ENCODE data around the gene HTR6.
"Not testable (repeated sequence)": the region's sequence is repeated elsewhere in the genome, so short reads cannot be mapped to it uniquely, and the experiment has no call there.

Gene HTR6

DNA sequence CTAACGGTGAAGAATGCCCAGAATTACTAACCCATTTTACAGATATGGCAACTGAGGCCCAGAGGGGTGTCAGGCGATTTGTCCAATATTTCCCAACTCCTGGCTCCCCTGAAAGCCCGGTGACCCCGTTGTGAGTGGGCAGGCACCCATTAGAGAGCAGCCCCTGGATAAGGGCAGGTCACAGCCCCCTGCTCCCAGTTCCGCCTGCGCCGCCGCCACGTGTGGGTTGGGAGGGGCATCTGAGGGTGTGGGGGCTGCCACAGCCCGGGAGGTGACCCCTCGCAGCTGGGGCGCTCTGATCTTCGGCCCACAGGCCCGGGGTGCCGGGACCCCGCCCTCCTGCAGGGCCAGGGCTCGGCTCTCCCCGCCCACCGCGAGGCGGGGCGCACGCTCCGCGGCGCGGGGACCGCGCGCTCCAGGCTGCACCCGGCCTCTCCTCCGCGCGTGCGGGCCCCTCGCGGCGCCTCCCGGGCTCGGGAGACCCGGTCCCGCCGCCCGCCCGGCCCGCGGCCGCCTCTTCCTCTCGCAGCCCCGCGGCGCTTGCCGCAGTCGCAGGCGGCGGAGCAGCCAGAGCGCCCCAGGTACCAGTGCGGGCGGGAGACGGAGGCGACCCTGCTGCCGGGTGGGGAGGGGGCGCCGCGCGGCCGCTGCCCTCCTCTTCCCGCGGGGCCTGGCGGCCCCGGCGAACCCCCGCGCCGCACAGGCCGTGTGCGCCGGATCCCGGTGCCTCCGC lies at the start of gene HTR6:
TSS of gene HTR6 (plus strand) at position 423 of the 733 bp plus-strand sequence. CDS start 879 bp downstream, outside the sequence.
- DNase-seq: no peak

DNA sequence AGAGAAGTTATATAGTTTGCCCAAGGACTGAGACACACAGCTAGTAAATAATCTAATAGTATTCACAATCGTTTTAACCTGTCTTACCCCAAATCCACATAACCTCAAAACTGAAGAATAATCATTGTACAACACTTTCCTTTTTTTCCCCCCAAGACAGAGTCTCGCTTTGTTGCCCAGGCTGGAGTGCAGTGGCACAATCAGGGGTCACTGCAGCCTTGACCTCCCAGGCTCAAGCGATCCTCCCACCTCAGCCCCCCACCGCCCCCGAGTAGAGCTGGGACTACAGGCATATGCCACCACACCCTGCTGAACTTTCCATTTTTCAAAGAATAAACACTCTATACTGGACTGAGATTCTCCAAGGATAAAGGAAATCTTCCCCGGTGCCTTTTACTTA lies 49.2 kb upstream of the HTR6 start:
- no peak for DNase-seq

DNA sequence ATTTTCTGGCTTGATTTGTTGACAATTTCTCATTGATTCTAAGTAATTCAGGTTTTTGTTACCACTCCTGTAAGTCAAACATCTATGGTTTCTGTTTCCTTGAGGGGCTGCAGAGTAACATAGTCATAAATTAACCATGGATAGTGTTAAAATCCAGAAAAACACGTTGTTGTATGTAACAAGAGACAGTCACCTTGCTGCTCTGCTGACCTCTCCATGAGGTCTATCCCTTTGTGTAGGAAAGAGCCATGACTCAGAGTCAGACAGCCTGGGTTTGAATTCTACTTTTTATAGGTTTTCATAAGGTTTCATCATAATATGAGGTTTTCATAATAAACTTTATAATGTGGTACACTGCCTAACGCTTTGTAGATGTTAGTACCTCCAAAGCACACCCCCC lies 48.2 kb upstream of the HTR6 start:
- DNase-seq: no peak

DNA sequence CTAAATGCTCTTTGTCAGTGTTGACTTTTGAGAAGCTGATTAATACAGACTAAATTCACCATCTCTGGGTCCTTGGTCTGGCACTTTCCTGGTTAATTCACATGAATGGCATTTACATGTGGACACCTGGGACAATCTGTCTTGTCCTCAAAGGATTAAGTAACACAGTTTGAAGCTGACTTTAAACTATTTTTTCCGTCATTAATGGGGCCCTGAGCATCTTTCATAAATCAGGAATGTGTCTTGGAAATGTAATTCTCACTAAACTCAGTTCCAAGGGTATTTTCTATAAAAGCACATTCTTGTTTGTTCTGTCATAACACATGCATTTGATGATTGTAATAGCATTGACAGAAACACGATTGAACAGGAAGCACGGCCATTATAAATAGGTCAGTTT lies 47.3 kb upstream of the HTR6 start:
- no peak for DNase-seq

DNA sequence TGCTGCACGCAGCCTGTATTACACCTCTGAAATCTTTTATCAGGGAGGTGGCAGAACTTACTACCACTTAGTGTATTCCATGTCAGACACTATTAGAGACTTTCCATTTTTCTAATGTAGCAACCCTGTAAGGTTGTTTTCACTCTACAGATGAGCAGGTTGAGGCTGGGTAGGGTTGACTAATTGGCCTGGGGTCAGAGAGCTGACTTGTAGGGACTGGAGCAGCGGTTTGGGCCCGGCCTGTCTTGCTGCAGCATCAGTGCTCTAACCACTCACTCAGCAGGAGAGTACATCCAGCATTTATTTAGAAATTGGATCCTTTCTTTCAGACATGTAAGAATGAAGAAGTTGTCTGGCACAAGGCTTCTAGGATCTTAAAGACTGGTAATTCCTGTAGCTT lies 46.2 kb upstream of the HTR6 start:
- DNase-seq: no peak

DNA sequence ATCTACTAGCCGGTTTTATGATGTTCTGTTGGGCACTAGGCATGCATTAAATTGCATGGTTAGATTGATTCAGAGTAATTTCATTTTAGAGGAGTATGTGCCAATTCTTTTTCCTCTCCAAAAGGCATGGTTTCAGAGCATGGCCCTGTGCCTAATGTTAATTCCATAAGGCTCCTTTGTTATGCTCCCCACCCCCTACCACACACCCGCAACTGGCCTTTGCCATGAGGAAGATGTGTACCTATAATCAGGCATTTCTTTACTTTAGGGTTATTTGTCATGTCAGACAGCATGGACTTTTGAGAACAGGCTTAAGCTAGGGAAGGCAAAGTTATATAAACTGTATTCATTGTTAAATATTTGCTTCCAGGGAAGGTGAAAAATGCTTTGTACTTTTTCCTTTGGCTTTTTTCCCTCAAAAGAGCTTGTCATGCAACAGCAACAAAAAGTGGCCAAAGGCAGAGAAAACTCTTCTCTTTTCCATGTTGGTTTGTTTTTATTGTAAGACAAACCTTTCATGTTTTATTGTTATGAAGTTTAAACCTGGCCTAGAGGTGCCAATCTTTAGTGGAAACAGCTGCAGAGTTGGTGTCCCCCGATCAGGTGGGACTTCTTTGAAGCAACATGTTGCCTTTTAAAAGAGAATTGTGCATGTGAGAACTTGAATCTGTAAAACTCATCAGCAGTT lies 44.8 kb upstream of the HTR6 start:
- DNase-seq: no peak

DNA sequence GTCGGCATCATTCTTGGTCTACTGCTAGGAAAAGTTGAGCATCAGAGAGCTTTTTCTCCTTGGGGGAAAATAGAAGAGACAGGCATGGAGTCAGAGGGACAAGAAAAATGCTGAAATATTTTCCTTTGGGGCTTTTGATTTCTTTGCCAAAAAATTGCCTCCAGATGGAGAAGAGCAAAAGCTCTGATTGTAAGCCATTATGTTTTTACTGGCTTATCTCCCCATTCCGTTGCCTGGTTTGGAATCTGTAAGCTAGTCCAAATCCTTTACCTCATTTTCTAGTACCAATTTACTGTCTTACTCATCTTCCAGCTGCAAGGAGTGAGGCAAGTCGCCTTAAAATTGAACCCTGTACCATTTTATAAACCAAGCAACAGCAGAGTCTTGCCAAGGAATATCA lies 43.9 kb upstream of the HTR6 start:
- no peak for DNase-seq

DNA sequence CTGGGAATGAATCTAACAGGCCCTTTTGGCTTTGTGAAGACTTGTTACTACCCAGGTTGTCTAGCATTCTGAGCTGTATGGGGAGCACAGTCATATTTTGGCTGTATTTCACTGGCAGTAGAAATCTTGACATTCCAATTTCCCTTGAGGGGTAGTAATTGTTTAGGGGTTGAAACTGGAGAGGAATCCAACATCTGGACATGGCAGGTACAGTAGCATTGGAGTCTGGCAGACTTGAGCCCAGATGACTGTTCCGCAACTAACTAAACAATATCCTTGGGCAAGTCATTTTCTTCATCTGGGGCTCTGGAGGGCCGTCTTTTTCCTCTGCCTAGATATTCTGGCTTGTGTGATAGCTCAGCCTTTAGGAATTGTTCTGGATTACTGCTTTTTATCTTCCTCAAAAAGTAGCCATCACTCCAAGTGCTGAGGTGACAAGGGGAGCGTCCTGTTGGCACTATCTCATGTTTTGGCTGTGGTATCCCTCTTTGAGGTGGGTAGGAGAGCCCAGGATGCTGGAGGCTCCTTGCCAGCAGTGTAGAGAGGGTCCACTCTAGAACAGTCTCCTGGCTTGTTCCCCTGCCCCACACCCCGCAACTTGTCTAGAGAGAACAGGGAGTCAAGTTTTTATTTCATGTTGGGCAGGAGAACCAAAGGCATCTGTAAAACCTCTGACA lies 43.3 kb upstream of the HTR6 start:
- no peak for DNase-seq

DNA sequence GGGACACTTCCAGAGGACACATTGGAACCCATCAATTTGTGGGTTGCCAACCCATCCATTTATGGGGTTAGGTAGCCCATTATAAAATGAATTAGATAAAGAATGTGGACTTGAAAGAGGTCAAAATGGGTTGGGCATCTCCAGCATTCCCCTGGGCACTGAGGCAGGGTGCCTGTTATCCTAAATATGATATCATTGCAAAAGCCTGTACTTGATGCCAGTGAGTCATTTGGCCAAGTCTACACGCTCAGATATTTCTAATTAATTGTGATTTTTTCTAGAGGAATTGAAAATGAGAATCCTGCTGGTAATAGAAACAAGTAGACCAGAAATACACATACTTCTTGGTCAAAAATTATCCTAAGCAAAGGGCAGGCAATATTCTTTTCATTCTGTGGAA lies 42.5 kb upstream of the HTR6 start:
- DNase-seq: no peak

DNA sequence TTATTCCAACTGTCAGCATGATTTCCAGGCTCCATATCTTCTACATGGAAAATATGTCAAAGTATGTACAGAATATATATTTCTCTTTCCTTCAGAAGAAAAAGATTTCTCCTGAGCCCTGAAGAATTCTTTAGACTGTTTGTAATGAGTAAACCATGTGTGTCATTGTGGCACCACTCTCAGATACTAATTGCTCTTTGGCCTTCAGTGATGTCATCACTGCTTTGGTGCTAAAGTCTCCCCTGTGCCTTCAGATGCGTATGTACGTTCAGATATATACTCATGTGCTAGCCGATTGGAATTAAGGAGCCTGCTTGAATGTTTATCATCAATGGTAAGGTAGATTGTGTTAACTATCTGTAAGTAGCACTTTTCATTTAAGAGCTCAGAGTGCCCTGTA lies 41.2 kb upstream of the HTR6 start:
- DNase-seq: no peak

DNA sequence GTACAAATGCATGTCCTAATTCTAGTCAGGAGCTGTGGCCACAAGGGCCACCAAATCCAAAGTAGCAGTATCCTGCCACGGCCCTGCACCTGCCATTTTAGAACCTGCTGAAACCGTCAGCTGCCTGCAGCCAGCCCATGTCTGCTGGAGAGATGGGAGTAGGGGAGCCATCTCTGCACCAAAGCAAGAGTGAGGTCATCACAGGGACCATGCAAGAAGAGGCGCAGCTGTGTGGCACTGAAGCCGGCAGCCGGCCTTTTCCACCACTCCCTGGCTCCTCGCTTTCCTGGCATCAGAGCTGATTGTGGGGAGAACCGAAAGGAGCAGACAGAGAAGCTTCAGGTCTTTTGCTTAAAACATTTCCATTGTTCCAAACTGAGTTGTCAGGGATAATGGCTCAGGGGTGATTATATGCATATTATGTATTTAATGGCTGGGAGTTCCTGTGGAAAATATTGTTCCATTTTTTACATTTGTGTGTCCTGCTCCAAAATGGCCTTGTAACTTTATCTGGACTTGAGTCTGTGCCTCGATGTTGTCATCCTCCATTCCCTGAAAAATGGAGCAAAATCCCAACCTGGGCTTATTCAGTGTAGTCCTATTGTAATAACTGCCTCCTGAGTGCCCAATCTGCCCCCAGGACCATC lies 39.3 kb upstream of the HTR6 start:
- no peak for DNase-seq

DNA sequence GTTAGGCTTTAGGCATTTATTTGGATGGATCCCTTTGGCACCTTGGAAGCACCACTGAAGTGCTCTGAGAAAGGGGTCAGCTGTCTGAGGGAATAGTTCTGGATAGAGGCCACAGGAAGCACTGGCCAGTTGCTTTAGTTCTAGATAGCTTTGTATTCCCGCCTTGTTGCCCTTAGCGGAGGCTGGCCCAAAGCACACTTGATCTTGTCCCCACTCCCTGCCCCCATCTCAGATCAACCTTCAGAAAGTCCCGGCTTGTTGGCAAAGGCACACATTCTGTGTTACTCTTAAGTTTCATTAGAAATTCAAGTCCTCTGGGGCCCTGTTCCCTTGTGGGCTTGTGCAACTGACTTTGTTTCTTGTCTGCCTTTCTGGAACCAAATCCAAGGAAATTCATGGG lies 35.8 kb upstream of the HTR6 start:
- DNase-seq: no peak

DNA sequence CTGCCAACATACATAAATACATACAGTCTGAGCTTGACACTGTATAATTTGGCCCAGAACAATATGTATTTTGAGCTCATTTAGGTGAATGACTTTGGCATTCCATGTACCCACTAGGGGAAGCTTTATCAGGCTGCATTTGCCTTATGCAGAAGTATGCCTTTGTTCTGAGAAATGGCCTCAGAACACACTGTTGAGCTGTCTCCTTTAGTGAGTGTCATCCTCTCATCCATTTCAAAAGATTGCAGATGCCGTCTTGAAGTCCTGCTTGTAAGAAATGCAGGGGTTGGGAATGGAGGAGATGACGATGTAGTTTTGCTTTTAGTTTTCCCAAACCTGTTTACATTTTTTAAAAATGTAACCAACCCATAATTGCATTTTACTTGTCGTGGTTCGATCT lies 35.3 kb upstream of the HTR6 start:
- no peak for DNase-seq

DNA sequence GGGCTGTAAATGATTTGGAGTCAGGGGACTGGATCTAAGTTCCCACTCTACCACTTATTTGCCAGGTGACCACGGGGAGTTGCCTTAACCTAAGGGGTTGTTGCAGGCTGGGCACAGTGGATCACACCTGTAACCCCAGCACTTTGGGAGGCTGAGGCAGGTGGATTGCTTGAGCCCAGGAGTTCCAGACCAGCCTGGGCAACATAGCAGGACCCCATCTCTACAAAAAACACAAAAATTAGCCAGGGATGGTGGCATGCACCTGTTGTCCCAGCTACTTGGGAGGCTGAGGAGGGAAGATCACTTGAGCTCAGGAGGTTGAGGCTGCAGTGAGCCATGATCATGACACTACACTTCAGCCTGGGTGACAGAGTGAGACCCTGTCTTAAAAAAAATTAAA lies 34.5 kb upstream of the HTR6 start:
- not testable (repeated sequence) for DNase-seq

DNA sequence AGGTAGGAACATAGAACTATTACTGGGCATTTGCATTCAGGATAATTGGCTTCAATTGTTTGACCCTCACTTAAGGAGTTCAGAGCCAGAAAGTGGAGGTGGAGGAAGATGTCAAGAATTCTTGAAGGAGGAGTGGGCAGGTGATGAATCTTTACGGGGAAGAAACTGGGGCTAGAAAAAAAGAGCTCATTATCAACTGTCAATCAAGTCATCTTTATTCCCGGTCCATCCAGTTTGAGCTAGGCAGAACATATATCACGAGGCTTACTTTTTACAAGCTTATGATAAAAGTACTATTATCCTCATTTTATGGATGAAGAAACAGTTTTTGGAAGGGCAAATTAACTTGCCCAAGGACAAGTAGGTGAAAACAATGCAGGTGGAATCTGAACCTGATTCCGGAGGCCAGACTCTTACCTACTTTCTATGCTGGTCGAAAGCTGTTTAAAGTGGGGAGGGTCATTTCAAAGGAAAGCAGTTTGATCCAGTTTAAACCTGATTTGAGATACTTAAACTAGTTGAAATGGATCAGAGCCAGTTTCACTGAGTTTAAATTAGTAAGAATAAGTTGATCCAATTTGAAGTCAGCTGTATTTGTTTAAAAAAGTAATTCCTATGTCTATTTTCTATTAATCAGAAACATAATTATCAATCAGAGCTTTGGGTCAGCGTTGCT lies 33.8 kb upstream of the HTR6 start:
- DNase-seq: no peak

DNA sequence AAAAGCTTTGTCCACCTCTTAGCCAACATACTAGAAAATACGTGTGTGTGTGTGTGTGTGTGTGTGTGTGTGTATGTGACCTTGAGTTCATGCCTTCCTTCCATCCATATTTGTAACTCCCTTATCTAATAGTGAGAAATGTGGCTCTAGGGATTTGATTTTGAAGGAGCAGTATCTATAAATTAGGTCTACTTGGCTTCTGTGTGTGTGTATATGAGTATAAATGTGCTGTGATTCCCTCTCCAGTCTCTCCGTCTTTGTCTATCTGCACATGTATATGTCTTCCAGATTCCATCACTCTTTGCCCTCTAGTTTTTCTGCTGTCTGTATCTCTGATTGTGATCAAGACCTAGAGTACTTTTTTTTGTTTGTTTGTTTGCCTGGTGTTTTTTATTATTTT lies 32.5 kb upstream of the HTR6 start:
- DNase-seq: no peak

DNA sequence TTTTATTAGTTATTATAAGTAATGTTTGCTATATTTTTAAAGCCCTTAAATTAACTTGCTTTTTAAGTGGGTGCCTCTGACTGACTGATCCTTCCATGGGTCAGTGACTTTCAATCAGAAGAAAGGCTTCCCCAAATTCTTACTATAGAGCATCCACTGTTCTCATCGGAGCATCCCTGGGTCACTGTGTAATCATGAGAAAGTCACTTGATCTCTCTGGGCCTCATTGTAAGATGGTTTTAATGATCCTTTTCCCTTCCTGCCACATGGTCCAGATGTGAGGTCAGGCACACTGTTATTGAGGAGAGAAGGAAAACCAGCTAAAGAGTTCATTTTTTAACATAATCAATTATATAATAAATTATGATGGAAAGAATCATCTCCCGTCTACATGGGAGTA lies 31.6 kb upstream of the HTR6 start:
- no peak for DNase-seq

DNA sequence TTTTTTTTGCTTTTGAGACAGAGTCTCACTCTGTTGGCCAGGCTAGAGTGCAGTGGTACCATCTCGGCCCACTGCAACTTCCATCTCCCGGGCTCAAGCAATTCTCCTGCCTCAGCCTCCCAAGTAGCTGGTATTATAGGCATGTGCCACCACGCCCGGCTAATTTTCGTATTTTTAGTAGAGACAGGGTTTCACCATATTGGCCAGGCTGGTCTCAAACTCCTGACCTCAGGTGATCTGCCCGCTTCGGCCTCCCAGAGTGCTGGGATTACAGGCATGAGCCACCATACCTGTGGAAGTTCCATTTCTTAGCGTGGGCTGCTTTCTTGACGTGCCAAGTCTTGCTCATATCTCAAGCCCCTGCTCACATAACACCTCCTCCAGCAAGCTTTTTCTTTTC lies 29.6 kb upstream of the HTR6 start:
- DNase-seq: not testable (repeated sequence)

DNA sequence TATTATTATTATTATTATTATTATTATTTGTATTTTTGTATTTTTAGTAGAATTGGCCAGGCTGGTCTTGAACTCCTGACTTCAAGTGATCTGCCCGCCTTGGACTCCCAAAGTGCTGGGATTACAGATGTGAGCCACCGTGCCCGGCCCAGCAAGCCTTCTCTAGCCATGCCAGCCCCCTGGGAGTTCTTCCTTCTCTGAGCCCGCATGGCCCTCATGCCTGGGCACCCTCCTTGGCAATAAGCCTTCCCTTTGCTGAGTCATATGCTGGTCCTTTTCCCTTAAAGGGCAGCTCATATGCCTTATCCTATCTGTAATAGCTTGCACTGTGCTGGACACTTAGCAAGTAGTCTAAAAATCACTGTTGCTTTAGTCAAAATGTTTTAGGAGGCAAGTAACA lies 29.0 kb upstream of the HTR6 start:
- no peak for DNase-seq

DNA sequence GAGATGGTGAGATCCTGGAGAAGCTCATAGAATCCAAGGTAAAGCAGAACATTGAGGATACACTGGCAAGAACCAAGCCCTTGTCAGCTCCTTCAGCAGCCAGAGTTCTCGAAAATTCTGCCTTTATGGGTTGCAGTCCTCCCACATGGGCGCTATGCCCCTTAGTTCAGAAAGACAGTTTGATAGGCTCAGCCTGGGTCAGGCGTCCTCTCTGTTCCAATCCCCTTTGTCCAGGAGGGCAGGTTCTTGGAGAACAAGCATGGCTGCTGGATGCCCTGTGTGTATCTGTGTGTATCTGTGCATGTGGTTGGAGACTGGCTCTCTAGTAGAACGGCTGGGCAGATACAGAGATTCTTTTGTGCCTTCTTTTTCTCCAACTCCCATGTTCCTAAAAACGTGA lies 28.6 kb upstream of the HTR6 start:
- no peak for DNase-seq

DNA sequence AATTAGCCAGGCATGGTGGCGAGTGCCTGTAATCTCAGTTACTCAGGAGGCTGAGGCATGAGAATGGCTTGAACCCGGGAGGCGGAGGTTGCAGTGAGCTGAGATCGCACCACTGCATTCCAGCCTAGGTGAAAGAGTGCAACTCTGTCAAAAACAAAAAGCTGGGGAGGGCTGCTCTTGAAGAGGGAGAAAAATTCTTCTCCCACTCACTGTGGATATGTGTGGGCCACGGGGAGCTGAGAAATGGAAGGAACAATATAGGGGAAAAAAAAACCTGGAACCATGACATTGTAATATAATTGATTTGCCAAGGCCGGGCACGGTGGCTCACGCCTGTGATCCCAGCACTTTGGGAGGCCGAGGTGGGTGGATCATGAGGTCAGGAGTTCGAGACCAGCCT lies 27.9 kb upstream of the HTR6 start:
- DNase-seq: not testable (repeated sequence)

DNA sequence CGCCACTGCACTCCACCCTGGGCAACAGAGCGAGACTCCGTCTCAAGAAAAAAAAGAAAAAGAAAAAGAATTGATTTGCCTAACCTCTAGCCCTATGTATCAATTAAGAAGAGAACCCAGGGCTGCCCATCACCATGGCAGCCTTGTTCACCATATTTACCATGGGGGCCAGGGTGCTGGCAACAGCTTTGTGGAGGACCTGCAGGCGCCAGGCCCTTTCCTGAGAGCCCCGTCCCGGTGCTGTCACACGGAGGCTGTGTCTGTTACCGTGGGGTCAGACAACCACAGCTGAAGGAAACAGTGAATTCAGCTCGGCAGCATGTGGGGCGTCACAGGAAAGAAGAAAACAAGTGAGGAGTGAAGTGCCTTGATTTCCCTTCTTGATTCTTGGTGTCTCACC lies 27.1 kb upstream of the HTR6 start:
- DNase-seq: no peak

DNA sequence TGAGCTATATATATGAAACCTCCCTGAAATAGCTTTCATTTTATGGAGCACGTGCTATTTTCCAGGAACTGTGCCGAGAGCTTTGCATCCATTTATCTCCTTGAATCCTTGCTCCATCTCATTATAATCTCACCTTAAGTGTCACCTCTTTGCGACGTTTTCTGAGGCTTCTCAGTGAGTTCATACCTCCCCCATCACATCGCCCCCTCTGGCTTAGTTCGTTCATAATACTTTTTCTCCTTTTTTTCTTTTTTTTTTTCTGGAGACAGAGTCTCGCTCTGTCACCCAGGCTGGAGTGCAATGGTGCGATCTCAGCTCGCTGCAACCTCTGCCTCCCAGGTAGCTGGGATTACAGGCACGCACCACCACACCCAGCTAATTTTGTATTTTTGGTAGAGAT lies 25.4 kb upstream of the HTR6 start:
- DNase-seq: not testable (repeated sequence)

Measured in CD4-positive, alpha-beta T cell treated with Interleukin-4 for 4 hours (primary cell).